ENCODE data around the gene RNF4.
"Not testable (repeated sequence)": the region's sequence is repeated elsewhere in the genome, so short reads cannot be mapped to it uniquely, and the experiment has no call there.

RNF4 gene

DNA sequence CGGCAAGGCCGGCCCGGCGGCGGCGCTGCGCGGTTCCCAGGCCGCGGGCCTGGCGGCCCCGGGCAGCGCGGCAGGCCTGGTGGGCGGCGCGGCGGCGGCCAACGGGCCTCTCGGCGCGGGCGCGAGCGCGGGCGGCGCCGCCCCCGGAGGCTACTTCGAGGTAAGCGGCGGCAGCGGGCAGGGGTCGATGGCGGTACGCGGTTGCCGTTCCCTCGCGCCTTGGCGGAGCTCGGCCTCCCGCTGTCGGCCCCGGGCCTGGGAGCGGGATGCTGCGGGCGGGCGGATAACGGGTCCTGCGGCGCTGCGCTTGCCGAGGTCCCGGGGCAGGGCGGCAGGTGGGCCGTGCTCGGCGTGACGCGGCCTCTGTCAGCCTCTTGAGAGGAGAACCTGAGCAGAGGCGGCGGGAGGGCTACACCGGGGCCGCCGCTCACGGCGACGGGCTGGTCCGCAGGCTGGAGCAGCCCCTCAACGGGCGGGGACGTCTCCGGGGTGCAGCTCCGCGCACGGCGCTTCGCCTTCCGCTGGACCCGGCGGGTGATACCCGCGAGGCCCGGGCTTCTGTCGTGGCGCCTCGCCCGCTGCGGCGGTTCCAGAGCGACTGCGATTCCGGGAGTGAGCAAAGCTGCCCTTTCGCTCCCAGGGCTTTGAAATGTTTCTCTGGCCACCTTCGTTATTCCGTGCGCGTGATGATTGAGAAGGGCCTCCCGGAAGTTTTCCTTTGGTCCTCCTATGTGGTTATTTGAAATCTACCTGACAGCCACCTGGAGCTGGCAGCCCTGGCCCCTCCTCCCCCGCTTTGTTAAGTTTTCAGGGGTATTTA lies 68.3 kb downstream of the RNF4 start:
- DNase-seq = peak; percentile 59

DNA sequence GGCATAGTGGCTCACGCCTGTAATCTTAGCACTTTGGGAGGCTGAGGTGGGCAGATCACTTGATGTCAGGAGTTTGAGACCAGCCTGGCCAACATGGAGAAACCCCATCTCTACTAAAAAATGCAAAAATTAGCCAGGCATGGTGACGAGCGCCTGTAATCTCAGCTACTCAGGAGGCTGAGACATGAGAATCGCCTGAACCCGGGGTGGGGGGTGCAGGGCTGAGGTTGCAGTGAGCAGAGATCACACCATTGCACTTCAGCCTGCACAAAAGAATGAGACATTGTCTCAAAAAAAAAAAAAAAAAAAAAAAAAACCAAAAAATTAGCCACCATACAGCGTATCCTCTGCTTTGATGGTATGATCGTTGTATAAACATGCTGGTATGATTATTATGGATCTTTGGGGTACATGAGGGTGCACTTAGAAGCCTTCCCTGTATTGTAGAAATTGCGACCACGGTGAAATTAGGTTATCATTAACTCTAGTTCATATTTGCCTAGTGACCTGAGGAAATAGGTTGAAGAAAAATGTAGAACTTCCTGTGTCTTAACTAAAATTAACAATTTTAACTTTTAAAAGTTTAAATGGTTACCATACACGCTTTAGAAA lies 74.8 kb downstream of the RNF4 start:
- DNase-seq = not testable (repeated sequence)

DNA sequence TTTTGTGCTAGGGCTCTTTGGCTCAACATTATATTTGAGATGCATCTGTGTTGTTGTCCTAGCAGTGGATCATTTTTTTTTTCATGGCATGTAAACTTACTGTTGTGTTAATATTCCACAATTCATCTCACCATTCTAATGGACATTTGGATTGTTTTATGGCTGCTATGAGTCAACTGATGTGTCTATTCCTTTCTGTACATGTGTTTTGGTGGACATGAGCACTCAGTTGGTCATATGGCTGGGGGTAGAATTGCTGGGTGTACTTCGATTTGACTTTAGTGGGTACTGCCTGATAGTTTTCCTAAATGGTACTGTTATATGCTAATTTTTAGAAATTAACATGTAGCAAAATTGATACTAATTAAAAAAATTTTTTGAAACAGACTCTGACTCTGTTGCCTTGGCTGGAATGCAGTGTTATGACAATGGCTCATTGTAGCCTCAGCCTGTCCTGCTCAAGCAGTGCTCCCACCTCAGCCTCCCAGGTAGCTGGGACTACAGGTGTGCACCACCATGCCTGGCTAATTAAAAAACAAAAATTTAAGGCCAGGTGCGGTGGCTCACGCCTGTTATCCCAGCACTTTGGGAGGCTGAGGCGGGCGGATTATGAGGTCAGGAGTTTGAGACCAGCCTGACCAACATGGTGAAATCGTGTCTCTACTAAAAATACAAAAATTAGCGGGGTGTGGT lies 76.6 kb downstream of the RNF4 start:
- DNase-seq = no peak

DNA sequence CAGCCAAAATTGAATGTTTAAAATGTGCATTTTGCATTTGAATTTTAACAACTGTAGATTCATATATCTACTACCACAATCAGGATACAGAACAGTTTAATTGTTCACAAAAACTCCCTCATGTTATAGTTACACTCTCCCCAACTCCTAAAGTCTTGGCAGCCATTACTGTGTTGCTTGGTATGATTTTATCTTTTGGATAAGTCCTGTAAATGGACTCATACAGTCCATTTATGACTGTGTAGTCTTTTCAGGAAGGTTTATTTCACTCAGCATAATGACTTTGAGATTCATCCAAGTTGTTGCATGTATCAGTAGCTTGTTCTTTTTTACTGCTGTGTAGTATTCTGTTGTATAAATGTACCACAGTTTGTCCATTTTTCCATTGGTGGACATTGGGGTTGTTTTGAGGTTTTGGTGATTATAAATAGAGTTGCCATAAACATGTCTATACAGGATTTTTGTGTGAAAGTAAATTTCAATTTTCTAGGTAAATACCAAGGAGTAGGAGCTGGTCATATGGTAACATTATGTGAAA lies 77.4 kb downstream of the RNF4 start:
- no peak for DNase-seq

DNA sequence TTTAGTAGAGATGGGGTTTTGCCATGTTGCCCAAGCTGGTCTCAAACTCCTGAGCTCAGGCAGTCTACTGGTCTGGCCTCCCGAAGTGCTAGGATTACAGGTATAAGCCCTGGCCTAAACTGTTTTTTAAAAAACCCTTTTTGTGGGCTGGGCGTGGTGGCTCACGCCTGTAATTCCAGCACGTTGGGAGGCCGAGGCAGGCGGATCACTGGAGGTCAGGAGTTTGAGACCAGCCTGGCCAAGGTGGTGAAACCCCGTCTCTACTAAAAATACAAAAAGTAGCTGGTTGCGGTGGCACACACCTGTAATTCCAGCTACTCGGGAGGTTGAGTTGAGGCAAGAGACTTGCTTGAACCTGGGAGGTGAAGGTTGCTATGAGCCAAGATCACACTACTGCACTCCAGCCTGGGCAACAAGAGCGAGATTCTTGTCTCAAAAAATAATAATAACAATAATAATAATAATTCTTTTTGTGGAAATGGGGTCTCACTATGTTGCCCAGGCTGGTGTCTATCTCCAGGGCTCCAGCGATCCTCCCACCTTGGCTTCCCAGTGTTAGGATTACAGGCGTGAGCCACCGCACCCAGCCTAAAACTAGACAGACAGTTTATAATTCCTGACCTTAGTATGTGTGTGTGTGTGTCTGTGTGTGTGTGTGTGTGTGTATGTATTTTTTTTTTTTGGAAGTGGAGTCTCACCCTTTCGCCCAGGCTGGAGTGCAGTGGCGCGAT lies 78.2 kb downstream of the RNF4 start:
- not testable (repeated sequence) for DNase-seq

DNA sequence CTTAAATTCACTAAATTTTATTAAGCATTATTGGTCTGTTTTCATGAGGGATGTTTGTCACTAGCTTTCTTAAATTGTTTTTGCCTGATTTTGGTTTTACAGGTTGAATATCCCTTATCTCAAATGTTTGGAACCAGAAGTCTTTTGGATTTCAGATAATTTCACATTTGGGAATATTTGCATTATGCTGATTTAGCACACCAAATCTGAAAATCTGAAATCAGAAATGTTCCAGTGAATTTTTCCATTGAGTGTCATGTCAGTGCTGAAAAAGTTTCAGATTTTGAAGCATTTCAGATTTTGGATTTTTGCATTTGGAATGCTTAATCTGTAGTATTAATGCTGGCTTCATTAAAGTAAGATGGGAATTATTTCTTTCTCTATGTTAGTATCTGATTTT lies 82.2 kb downstream of the RNF4 start:
- no peak for DNase-seq

DNA sequence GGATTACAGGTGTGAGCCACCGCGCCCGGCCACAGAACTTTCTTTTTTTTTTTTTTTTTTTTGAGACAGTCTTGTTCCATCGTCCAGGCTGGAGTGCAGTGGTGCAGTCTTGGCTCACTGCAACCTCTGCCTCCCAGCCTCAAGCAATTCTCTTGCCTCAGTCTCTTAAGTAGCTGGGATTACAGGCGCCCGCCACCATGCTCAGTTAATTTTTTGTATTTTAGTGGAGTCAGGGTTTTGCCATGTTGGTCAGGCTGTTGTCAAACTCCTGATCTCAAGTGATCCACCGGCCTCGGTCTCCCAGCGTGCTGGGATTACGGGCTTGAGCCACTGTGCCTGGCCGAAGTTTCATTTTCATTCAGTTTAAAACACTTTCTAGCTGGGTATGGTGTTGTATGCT lies 83.9 kb downstream of the RNF4 start:
- no peak for DNase-seq

DNA sequence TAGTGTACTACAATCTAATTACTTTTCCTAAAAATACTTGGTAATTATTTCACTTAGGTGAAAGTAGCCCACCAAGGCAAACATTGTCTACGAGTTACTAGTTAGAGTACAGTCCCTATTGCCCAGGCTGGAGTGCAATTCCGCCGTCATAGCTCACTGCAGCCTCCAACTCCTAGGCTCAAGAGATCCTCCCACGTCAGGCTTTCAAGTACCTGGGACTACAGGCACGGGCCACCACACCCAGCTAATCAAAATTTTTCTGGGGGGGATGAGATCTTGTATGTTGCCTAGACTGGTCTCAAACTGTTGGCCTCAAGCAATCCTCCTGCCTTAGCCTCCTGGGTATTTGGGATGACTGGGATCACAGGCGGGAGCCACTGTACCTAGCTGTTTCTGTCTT lies 89.4 kb downstream of the RNF4 start:
- no peak for DNase-seq

DNA sequence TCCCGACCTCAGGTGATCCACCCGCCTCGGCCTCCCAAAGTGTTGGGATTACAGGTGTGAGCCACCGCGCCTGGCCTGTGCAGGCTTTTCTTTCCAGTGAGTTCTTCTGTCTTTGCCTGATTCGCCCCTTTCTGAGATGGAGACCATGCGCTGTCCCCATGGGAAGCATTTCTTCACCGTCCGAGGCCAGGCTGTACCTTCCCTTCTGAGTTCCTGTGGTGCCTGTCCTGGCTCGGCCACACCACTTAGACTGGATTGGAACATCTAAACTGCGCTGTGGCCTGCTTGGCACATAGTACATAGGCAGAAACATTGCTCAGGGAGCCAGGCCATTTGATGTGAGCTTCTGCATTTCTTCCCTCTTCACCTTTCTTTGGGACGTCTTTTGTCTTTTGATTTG lies 91.3 kb downstream of the RNF4 start:
- DNase-seq = no peak

Measured in CD4-positive, alpha-beta T cell treated with Interleukin-17A for 4 hours (primary cell).